Measurements from ENCODE around the gene WDR3. TPM values are rescaled to one million over a fixed set of nuclear protein-coding genes. Genes with fewer than 3 reads are reported as not detected.
A peak's percentile ranks its signal among the peaks of the same experiment; 100 is the strongest.

WDR3 gene
- total RNA-seq (2012; rRNA removed): 24.2 and 39.0 TPM in 2 replicates

DNA sequence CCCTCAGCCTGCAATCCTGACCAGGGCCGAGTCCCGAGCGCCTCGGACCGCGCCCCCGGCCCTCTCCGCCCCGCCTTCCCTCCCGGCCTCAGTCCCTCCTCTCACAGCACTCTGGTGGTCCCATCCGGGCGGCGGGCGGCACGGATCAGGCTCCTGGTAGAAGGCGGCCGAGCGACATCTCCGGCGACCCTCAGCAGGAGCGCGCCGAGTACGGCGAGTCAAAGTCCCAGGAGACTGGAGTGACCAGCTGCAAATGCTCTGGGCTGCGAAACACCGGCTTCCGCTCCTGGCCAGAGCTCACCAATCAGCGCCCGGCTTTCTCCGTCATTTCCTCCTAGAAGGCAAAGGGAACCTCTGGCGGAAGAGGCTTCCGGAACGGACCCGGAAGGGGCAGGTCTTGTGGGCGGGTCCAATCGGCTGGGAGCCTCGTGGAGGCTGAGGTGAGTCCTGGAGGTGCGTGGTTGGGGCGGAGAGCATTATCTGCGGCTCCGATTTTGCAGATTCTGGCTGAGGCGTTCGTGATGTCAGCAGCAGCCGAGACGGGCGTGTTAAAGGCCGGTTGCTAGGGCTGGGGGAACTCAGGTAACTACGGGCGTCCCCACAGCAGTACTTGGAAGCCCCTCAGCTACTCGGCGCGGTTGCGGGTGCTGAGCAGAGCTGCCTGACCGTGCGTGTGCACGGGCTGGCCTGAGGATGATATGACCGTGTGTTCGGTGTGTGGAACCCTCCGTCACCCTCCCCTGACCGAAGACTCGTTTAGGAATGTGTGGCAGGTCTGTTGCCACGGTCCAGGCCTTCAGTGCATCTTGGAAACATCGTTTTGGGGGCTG lies at the start of gene WDR3, which contains the start of gene GDAP2:
Gene WDR3 (plus strand): TSS at position 397 of the 830 bp plus-strand sequence. CDS start 3,581 bp downstream, outside the sequence.
Gene GDAP2 (minus strand): TSS at position 279 of the 830 bp plus-strand sequence. CDS start 9,264 bp downstream, outside the sequence.
- Histone ChIP-seq H3K9ac (ENCODE audit: low read depth, low read length) (peak within 1 kb of the TSS; percentile 87), H3K4me3 (ENCODE audit: low read length) (peak within 1 kb of the TSS; percentile 94), H3K4me1 (ENCODE audit: control insufficient read depth, insufficient read depth, low read length) (peaks cover 25% of the 10 kb centered on the region), H3K36me3 (ENCODE audit: insufficient read depth, low read length) (peaks cover 6% of the 10 kb centered on the region), H3K27me3 (ENCODE audit: control insufficient read depth, insufficient read depth, low read length) (no peaks in the 10 kb centered on the region), H3K9me3 (replicated peaks; ENCODE audit: low read length) (no peaks in the 10 kb centered on the region), H3K4me2 (ENCODE audit: low read length) (peak within 1 kb of the TSS; percentile 91)

DNA sequence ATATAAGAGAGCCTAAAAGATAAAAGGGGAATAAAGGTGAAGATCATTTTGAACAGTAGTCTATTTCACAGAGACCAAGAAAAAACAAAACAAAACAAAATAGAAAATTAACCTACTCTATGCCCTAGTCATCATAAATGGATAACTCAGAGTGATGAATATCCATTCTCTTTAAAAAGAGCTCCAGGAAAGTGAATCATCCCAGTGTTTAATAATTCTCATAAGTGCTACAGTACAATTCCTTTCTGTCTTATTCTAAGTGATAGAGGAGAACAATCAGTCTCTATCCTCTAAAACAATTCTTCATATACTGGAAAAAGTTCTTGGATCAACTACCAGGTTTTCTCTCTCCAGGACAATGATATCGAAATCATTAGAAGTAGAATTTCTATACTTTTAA lies 45.9 kb upstream of the WDR3 start:
- Histone ChIP-seq H3K36me3 (ENCODE audit: insufficient read depth, low read length) (peaks cover 24% of the 10 kb centered on the region), H3K4me3 (ENCODE audit: low read length) (no peak overlapping the region), H3K9me3 (replicated peaks; ENCODE audit: low read length) (no peaks in the 10 kb centered on the region), H3K4me1 (ENCODE audit: control insufficient read depth, insufficient read depth, low read length) (peaks cover 15% of the 10 kb centered on the region), H3K4me2 (ENCODE audit: low read length) (no peak overlapping the region), H3K27me3 (ENCODE audit: control insufficient read depth, insufficient read depth, low read length) (no peaks in the 10 kb centered on the region), H3K9ac (ENCODE audit: low read depth, low read length) (no peak overlapping the region)

DNA sequence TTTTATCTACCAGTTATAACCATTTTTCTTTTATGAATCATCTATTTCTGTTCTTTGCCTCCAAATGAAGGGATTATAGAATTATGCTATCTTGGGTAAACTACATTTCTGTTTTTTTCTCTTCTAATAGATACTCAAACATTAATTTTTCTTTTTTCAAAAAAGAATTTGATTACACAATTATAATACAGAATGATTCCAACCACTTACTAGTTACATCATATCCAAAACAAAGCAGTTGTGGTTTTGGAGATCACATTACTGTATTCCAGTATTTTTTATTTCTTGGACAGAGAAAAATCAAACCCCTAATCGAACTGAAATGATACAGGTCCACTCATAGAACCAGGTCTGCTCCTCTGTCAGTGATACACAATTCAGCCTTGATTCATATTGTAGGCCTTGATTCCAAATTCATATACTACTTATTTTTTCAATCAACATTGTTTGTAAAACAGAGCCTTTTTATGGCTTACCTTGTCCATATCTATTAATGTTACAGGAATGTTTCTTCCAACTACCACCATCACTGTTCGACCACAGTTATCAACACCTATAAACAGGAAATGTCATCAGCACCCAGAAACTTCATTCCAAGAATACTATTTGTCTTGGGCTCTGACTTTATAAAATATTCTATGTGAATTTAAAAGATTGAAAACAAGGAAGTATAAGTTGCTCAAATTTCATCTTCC lies 43.3 kb upstream of the WDR3 start:
- Histone ChIP-seq H3K4me1 (ENCODE audit: control insufficient read depth, insufficient read depth, low read length) (peaks cover 15% of the 10 kb centered on the region), H3K4me3 (ENCODE audit: low read length) (no peak overlapping the region), H3K36me3 (ENCODE audit: insufficient read depth, low read length) (peaks cover 10% of the 10 kb centered on the region), H3K9me3 (replicated peaks; ENCODE audit: low read length) (no peaks in the 10 kb centered on the region), H3K9ac (ENCODE audit: low read depth, low read length) (no peak overlapping the region), H3K4me2 (ENCODE audit: low read length) (peak overlapping the region; percentile 2), H3K27me3 (ENCODE audit: control insufficient read depth, insufficient read depth, low read length) (no peaks in the 10 kb centered on the region)

DNA sequence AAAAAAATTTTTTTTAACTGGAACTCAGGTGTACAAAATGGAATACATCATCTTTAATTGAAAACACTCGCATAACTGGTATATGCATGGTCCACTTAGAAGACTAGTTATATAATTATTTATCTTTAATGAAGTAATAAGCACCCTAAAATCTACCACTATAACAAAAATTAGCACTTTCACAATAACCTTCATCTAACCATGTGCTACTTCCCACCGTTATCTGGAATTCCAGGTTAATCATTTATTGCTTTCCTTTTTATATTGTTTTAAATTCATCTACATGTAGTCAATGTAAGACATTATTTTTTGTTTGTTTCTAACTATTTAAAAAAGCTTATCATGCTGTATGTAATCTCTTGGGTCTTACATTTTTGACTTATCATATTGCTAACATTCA lies 39.1 kb upstream of the WDR3 start:
- Histone ChIP-seq H3K36me3 (ENCODE audit: insufficient read depth, low read length) (no peaks in the 10 kb centered on the region), H3K4me3 (ENCODE audit: low read length) (no peak overlapping the region)

DNA sequence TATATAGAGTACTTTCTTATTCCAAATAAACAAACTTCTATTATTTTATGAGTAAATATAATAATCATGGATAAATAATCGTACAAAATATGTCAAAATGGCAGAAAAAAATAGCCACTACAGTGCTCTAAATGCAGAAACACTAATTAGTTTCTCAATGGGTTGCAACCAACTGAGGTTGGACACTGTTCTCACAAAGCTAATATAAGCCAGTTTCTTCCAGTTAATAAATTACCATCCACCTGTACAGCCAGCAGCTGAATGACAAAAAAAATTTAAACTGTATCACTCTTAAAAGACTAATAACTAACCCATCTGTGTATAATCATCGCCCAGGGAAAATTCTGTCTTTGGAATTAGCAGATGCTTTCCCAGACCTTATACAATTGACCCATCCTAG lies 37.0 kb upstream of the WDR3 start:
- Histone ChIP-seq H3K4me2 (ENCODE audit: low read length) (no peak overlapping the region), H3K4me1 (ENCODE audit: control insufficient read depth, insufficient read depth, low read length) (no peaks in the 10 kb centered on the region), H3K4me3 (ENCODE audit: low read length) (no peak overlapping the region), H3K27me3 (ENCODE audit: control insufficient read depth, insufficient read depth, low read length) (no peaks in the 10 kb centered on the region), H3K9me3 (replicated peaks; ENCODE audit: low read length) (no peaks in the 10 kb centered on the region), H3K36me3 (ENCODE audit: insufficient read depth, low read length) (peaks cover 10% of the 10 kb centered on the region), H3K9ac (ENCODE audit: low read depth, low read length) (no peak overlapping the region)

More for the DNA sequence above, 39.1 kb upstream of the WDR3 start:
- no peak overlapping the region for H3K9ac ChIP-seq (ENCODE audit: low read depth, low read length)
- H3K9me3 ChIP-seq (replicated peaks; ENCODE audit: low read length): no peaks in the 10 kb centered on the region
- H3K27me3 ChIP-seq (ENCODE audit: control insufficient read depth, insufficient read depth, low read length): no peaks in the 10 kb centered on the region
- peaks cover 15% of the 10 kb centered on the region for H3K4me1 ChIP-seq (ENCODE audit: control insufficient read depth, insufficient read depth, low read length)
- no peak overlapping the region for H3K4me2 ChIP-seq (ENCODE audit: low read length)

DNA sequence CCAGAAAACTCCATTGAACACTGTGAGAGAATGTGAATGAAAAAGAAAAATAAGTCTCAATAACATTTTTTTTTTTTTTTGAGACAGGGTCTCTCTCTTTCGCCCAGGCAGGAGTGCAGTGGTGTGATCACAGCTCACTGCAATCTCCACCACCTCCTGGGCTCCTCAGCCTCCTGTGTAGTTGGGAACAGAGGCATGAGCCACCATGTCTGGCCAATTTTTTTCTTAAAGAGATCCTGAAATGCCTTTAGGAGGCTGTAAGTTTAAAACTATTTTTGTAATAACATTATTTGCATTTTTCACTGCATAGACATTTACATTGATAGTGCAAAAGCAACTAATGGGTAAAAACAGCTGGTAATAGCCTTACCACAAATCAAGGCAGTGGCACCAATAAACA lies 35.5 kb upstream of the WDR3 start:
- no peak overlapping the region for H3K9ac ChIP-seq (ENCODE audit: low read depth, low read length)

DNA sequence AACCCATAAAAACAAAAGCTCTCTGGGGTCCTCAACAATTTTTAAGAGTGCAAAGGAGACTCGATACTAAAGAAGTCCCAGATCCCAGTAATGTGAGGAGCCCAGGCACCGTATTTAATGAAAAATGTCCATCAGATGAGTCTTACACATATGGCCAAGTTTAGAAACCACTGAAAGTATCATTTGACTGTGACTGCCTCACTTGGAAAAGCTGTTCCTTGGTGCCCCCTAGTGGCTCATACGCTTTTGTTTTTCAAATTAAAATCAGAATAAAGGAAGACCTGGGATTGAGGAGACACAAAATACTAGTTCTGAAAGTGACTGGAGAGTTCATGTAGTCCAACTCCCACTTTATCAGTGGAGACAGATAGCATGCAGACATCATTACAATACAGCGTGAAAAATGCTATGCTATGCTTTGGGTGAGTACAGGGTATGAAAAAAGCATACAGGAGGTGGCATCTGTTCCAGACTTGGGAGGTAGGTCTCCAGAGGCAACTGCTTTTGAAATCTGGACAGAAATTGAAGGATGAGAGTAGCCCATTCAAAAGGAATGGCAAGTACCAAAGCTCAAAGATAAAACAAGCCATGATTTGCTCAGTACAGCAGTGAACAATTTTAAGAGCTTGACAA lies 33.9 kb upstream of the WDR3 start:
- Histone ChIP-seq H3K4me3 (ENCODE audit: low read length) (no peak overlapping the region), H3K36me3 (ENCODE audit: insufficient read depth, low read length) (peaks cover 22% of the 10 kb centered on the region), H3K4me2 (ENCODE audit: low read length) (no peak overlapping the region), H3K4me1 (ENCODE audit: control insufficient read depth, insufficient read depth, low read length) (no peaks in the 10 kb centered on the region), H3K27me3 (ENCODE audit: control insufficient read depth, insufficient read depth, low read length) (no peaks in the 10 kb centered on the region), H3K9me3 (replicated peaks; ENCODE audit: low read length) (no peaks in the 10 kb centered on the region), H3K9ac (ENCODE audit: low read depth, low read length) (no peak overlapping the region)

More for the DNA sequence above, 35.5 kb upstream of the WDR3 start:
- Histone ChIP-seq H3K36me3 (ENCODE audit: insufficient read depth, low read length) (peaks cover 19% of the 10 kb centered on the region), H3K9me3 (replicated peaks; ENCODE audit: low read length) (no peaks in the 10 kb centered on the region), H3K4me2 (ENCODE audit: low read length) (no peak overlapping the region), H3K4me3 (ENCODE audit: low read length) (no peak overlapping the region), H3K27me3 (ENCODE audit: control insufficient read depth, insufficient read depth, low read length) (no peaks in the 10 kb centered on the region), H3K4me1 (ENCODE audit: control insufficient read depth, insufficient read depth, low read length) (no peaks in the 10 kb centered on the region)

DNA sequence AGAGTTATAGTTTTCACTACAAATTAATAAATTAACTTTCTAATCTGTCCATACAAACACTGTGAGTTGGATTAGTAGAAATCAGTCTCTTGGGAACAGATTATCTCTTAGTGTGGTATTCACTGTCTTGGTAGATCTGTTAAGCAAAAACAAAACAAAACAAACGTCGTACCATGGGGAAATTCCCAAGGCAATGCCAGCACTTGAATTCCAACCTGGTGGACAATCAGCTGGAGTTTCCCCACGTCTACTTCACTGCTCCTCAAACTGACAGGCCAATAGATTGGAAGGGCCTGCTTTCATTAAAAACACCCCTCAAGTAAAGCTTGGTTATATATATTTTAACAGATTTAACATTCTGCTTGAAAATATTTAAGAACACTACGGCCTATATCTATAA lies 32.0 kb upstream of the WDR3 start:
- H3K9ac ChIP-seq (ENCODE audit: low read depth, low read length): no peak overlapping the region
- no peaks in the 10 kb centered on the region for H3K4me1 ChIP-seq (ENCODE audit: control insufficient read depth, insufficient read depth, low read length)
- H3K27me3 ChIP-seq (ENCODE audit: control insufficient read depth, insufficient read depth, low read length): no peaks in the 10 kb centered on the region
- H3K4me2 ChIP-seq (ENCODE audit: low read length): no peak overlapping the region
- no peak overlapping the region for H3K4me3 ChIP-seq (ENCODE audit: low read length)
- no peaks in the 10 kb centered on the region for H3K9me3 ChIP-seq (replicated peaks; ENCODE audit: low read length)
- H3K36me3 ChIP-seq (ENCODE audit: insufficient read depth, low read length): peaks cover 29% of the 10 kb centered on the region

DNA sequence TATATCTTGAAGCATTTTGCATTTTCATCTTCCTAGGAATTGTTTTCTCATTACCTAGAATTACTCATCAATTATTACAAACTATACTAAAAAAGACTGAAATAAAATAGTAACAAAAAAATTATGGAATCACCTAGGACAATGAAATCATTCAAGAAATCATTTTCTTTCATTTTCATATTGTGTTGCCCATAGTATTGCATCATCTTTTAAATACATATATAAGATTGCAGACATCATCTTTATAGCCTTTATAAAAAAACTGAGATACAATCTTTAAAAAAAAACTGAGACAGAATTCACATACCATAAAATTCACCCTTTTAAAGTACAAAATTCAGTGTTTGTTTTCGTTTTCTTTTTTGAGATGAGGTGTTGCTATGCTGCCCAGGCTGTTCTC lies 29.7 kb upstream of the WDR3 start:
- no peak overlapping the region for H3K4me3 ChIP-seq (ENCODE audit: low read length)
- H3K9ac ChIP-seq (ENCODE audit: low read depth, low read length): no peak overlapping the region
- H3K36me3 ChIP-seq (ENCODE audit: insufficient read depth, low read length): peaks cover 36% of the 10 kb centered on the region

DNA sequence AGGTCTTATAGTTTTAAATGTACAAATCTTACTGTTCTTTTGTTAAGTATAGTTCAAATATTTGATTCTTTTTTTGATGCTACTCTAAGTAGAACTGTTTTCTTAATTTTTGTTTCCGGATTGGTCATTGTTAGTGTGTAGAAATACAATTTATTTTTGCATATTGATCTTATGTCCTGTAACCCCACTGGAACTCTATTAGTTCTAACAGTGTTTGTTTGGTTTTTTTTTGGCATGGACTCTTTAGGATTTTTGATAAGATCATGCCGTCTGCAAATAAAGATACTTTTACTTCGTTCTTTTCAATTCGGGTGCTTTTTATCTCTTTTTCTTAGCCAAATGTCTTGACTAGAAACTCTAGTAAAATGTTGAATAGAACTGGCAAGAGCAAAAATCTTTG lies 26.6 kb upstream of the WDR3 start:
- Histone ChIP-seq H3K9me3 (replicated peaks; ENCODE audit: low read length) (no peaks in the 10 kb centered on the region), H3K27me3 (ENCODE audit: control insufficient read depth, insufficient read depth, low read length) (no peaks in the 10 kb centered on the region), H3K9ac (ENCODE audit: low read depth, low read length) (no peak overlapping the region), H3K4me2 (ENCODE audit: low read length) (no peak overlapping the region), H3K4me3 (ENCODE audit: low read length) (no peak overlapping the region), H3K36me3 (ENCODE audit: insufficient read depth, low read length) (peaks cover 40% of the 10 kb centered on the region), H3K4me1 (ENCODE audit: control insufficient read depth, insufficient read depth, low read length) (no peaks in the 10 kb centered on the region)

More for the DNA sequence above, 29.7 kb upstream of the WDR3 start:
- Histone ChIP-seq H3K4me2 (ENCODE audit: low read length) (no peak overlapping the region), H3K4me1 (ENCODE audit: control insufficient read depth, insufficient read depth, low read length) (no peaks in the 10 kb centered on the region), H3K9me3 (replicated peaks; ENCODE audit: low read length) (no peaks in the 10 kb centered on the region), H3K27me3 (ENCODE audit: control insufficient read depth, insufficient read depth, low read length) (no peaks in the 10 kb centered on the region)

DNA sequence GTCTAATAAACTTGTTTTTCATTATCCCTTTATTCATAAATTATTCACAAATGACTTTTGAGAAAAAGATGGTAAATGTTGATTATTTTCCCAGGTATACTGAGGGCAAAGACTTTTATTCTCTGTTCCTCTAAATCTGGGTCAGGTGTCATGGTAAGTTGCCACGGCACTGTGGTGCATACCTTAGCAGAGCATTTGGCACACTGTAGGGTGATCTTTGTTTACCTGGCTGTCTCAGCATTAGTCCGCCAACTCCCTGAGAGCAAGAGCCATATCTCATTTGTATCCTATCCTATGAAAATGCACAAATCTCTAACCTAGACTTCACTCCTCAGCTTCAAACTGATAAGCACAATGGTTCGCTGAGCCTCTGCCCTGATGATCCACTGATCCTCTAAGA lies 25.1 kb upstream of the WDR3 start:
- Histone ChIP-seq H3K36me3 (ENCODE audit: insufficient read depth, low read length) (peaks cover 31% of the 10 kb centered on the region), H3K9ac (ENCODE audit: low read depth, low read length) (no peak overlapping the region), H3K27me3 (ENCODE audit: control insufficient read depth, insufficient read depth, low read length) (no peaks in the 10 kb centered on the region), H3K4me2 (ENCODE audit: low read length) (no peak overlapping the region), H3K4me1 (ENCODE audit: control insufficient read depth, insufficient read depth, low read length) (no peaks in the 10 kb centered on the region), H3K9me3 (replicated peaks; ENCODE audit: low read length) (no peaks in the 10 kb centered on the region), H3K4me3 (ENCODE audit: low read length) (no peak overlapping the region)

All from skeletal muscle satellite cell (primary cell).